CD14-positive monocyte (primary cell): ENCODE results near the gene ZC3H8. TPM values are rescaled to one million over a fixed set of nuclear protein-coding genes. Genes with fewer than 3 reads are reported as not detected.

Experiments
- DNase-seq, 3 donors: peaks; one replicate each; pipeline ENCODE4 v3.0.0-alpha.2; 2011 to 2022
- H2AFZ ChIP-seq: 2 replicates; pipeline ENCODE4 v1.6.0; 2012; ENCODE audit warnings: mild to moderate bottlenecking, low read depth, low read length, inconsistent platforms; ENCODE audit not compliant: insufficient read depth, poor library complexity, severe bottlenecking
- H3K27ac ChIP-seq, 2 donors: 1 replicate in 1 of 2; 2 replicates in 1 of 2; pipeline ENCODE4 v1.5.1; 2012 to 2013; ENCODE audit warnings: low read length in 2 of 2, control low read depth in 1 of 2, inconsistent platforms in 1 of 2, low read depth in 1 of 2, mild to moderate bottlenecking in 1 of 2
- H3K27me3 ChIP-seq, 2 donors: one replicate each; pipeline versions ENCODE4 v1.6.0 to v1.6.1; 2011 to 2013; ENCODE audit warnings: low read length in 2 of 2; ENCODE audit not compliant: control insufficient read depth in 2 of 2, insufficient read depth in 2 of 2
- H3K36me3 ChIP-seq, 2 donors: replicated peaks in 1 of 2; 1 replicate in 1 of 2; 2 replicates in 1 of 2; pipeline versions ENCODE4 v1.5.1 to v1.6.1; 2012 to 2013; ENCODE audit warnings: low read length in 2 of 2, control low read depth in 1 of 2, inconsistent platforms in 1 of 2, mild to moderate bottlenecking in 1 of 2; ENCODE audit not compliant: insufficient read depth in 2 of 2, control insufficient read depth in 1 of 2
- H3K4me1 ChIP-seq, 2 donors: 1 replicate in 1 of 2; 2 replicates in 1 of 2; pipeline versions ENCODE4 v1.5.1 to v1.6.1; 2012 to 2013; ENCODE audit warnings: low read length in 2 of 2, control low read depth in 1 of 2, inconsistent platforms in 1 of 2, mild to moderate bottlenecking in 1 of 2, moderate library complexity in 1 of 2; ENCODE audit not compliant: insufficient read depth in 2 of 2, control insufficient read depth in 1 of 2
- H3K4me2 ChIP-seq: replicated peaks from 2 replicates; pipeline ENCODE3; 2012; ENCODE audit warnings: low read length, moderate library complexity, mild to moderate bottlenecking; ENCODE audit not compliant: poor library complexity, severe bottlenecking; ENCODE audit errors: extremely low read depth
- H3K4me3 ChIP-seq, 3 experiments: fragments of 200-600 bp in 1 of 3; sonication (generic) in 1 of 3; replicated peaks in 1 of 3; 1 replicate in 2 of 3; 2 replicates in 1 of 3; pipeline ENCODE4 v1.5.1; 2011 to 2013; ENCODE audit warnings: low read length in 3 of 3, mild to moderate bottlenecking in 3 of 3, control low read depth in 2 of 3, low read depth in 2 of 3, inconsistent platforms in 1 of 3, moderate library complexity in 1 of 3
- H3K79me2 ChIP-seq: 2 replicates; pipeline ENCODE4 v1.6.0; 2012; ENCODE audit warnings: mild to moderate bottlenecking, control low read depth, inconsistent platforms, low read length, moderate library complexity; ENCODE audit not compliant: insufficient read depth
- H3K9ac ChIP-seq: 2 replicates; pipeline ENCODE4 v1.6.0; 2017; ENCODE audit warnings: low read length, mild to moderate bottlenecking; ENCODE audit not compliant: insufficient read depth, poor library complexity, severe bottlenecking
- H3K9me3 ChIP-seq, 2 donors: replicated peaks in 1 of 2; 1 replicate in 1 of 2; 2 replicates in 1 of 2; pipeline versions ENCODE4 v1.5.1 to v1.6.1; 2012 to 2013; ENCODE audit warnings: low read length in 2 of 2, control low read depth in 1 of 2; ENCODE audit not compliant: control insufficient read depth in 1 of 2, insufficient read depth in 1 of 2
- H4K20me1 ChIP-seq: 2 replicates; pipeline ENCODE4 v1.6.0; 2012; ENCODE audit warnings: mild to moderate bottlenecking, low read length, control low read depth, moderate library complexity; ENCODE audit not compliant: insufficient read depth
- H3K27ac Mint-ChIP-seq, 7 donors: one replicate each; pipeline ENCODE4 v1.8.0; 2020; ENCODE audit warnings: mild to moderate bottlenecking in 7 of 7, mixed read lengths in 7 of 7, moderate library complexity in 6 of 7, inconsistent platforms in 2 of 7
- H3K27me3 Mint-ChIP-seq, 3 donors: one replicate each; pipeline ENCODE4 v1.8.0; 2021 to 2022; ENCODE audit warnings: low read depth in 3 of 3, mild to moderate bottlenecking in 3 of 3, mixed read lengths in 3 of 3, moderate library complexity in 3 of 3, inconsistent platforms in 1 of 3
- H3K36me3 Mint-ChIP-seq, 2 donors: one replicate each; pipeline ENCODE4 v1.8.0; 2020; ENCODE audit warnings: mixed read lengths in 2 of 2, inconsistent platforms in 1 of 2, mild to moderate bottlenecking in 1 of 2
- H3K4me1 Mint-ChIP-seq: one replicate; pipeline ENCODE4 v1.8.0; 2020; ENCODE audit warnings: mild to moderate bottlenecking, mixed read lengths
- H3K4me3 Mint-ChIP-seq, 2 donors: one replicate each; pipeline ENCODE4 v1.8.0; 2020; ENCODE audit warnings: mild to moderate bottlenecking in 2 of 2, mixed read lengths in 2 of 2, moderate library complexity in 1 of 2
- H3K9me3 Mint-ChIP-seq, 7 donors: one replicate each; pipeline ENCODE4 v1.8.0; 2020 to 2022; ENCODE audit warnings: mixed read lengths in 7 of 7, mild to moderate bottlenecking in 6 of 7, moderate library complexity in 6 of 7, inconsistent platforms in 2 of 7
- WGBS: methylation state at CpG from one replicate; pipeline ENCODE4 v1.1.5; 2013; ENCODE audit warnings: missing lambda C conversion rate; ENCODE audit not compliant: insufficient coverage; 5-methylcytosine and 5-hydroxymethylcytosine counted together
- intact Hi-C, 2 donors: fragments of 100-400 bp; cut with micrococcal nuclease; formaldehyde crosslinking; loops; one replicate each; pipeline versions ENCODE4 v1.15.0 to v1.15.1; 2023
- polyA plus RNA-seq, 3 donors: library from polyadenylated mRNA; depleted of rRNA in 1 of 3; unstranded in 2 of 3; stranded (reverse) in 1 of 3; fragments of 300-500 nt in 2 of 3; fragments of >200 nt in 1 of 3; fragmentation: Illumina TruSeq in 2 of 3; gene quantifications; 1 replicate in 2 of 3; 2 replicates in 1 of 3; pipeline ENCODE4 v1.2.3, GENCODE V29; 2012 to 2021
- TF ChIP-seq, protein P1 (sequence below): fragments of 200-600 bp; IDR thresholded peaks from one replicate; pipeline ENCODE4 v1.8.0; 2022; ENCODE audit warnings: antibody characterized with exemption, mild to moderate bottlenecking

ZC3H8 gene
- polyA plus RNA-seq, 3 donors: 2.3 to 6.9 (median 2.3) TPM

DNA sequence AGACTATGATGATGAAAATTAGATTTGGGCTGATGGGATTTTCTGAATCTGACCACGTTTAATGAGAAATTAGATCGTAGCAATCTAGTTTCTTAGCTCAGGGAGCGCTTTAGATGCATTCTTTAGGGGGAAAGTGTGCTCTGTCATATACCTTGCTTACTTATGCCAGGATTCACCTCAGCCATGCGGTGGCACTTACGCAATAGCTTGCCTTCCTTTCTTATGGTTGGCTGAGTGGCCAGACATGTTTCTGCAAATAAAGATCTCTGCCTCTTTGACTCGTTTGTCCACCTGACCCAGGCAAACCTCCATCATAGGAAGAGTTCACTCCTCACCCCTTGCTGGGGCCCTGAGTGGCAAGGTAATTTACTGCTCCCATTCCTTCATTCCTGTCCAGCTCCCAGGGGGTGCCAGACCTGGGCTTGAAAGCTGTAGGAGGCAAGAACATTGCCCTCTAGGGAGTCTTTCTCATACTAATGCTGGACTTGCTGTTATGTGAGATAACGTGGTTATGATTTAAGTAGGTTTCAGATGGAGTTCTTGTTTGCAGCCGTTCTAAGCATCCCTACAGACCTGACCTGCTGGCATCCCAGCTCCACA is 59.6 kb downstream of the ZC3H8 start:
- WGBS: 81% methylated on average over 6 of the region's 8 CpGs
- Mint-ChIP-seq H3K27me3 (peaks cover 2 to 3% (median 2%) of the 10 kb centered on the region in 3 donors), H3K27ac (no peak overlapping the region), H3K4me1 (no peaks in the 10 kb centered on the region), H3K9me3 (peaks cover 1 to 12% (median 4%) of the 10 kb centered on the region in 7 donors), H3K4me3 (no peak overlapping the region), H3K36me3 (no peaks in the 10 kb centered on the region)
- TF ChIP-seq, protein P1, sequence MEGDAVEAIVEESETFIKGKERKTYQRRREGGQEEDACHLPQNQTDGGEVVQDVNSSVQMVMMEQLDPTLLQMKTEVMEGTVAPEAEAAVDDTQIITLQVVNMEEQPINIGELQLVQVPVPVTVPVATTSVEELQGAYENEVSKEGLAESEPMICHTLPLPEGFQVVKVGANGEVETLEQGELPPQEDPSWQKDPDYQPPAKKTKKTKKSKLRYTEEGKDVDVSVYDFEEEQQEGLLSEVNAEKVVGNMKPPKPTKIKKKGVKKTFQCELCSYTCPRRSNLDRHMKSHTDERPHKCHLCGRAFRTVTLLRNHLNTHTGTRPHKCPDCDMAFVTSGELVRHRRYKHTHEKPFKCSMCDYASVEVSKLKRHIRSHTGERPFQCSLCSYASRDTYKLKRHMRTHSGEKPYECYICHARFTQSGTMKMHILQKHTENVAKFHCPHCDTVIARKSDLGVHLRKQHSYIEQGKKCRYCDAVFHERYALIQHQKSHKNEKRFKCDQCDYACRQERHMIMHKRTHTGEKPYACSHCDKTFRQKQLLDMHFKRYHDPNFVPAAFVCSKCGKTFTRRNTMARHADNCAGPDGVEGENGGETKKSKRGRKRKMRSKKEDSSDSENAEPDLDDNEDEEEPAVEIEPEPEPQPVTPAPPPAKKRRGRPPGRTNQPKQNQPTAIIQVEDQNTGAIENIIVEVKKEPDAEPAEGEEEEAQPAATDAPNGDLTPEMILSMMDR: no peak
- Histone ChIP-seq H3K79me2 (no peaks in the 10 kb centered on the region), H3K27ac (no peak overlapping the region), H3K36me3 (no peaks in the 10 kb centered on the region), H3K27me3 (no peaks in the 10 kb centered on the region), H4K20me1 (no peaks in the 10 kb centered on the region), H3K4me3 (no peak overlapping the region), H3K4me2 (no peak overlapping the region), H3K9me3 (no peaks in the 10 kb centered on the region), H2AFZ (no peak overlapping the region), H3K9ac (no peak overlapping the region), H3K4me1 (no peaks in the 10 kb centered on the region)
- intact Hi-C loops: no loop called here
- no peak for DNase-seq

DNA sequence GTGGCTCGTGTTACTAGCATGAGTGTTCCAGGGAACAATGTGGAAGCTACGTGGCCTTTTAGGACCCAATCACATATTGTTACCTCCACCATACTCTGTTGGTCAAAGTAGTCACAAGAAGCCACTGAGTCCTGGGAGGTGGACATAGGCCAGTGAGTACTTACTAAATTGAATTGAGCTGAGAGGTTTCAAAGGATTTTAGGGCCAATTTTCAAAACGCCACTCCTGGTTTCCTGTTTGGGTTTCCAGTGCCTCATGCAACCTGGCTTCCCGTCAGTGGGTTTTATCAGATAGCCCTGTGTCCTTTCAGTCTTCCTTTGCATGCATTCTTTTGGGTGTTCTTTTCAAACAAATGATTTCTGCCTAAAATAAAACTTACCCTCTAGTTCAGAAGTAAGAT is 60.4 kb downstream of the ZC3H8 start:
- intact Hi-C loops: no loop called here
- WGBS: 27% methylated on average over 2 of the region's 4 CpGs
- no peaks in the 10 kb centered on the region for H3K9me3 ChIP-seq

More for the DNA sequence above, 60.4 kb downstream of the ZC3H8 start:
- H3K27me3 Mint-ChIP-seq: peaks cover 2 to 3% (median 2%) of the 10 kb centered on the region in 3 donors
- TF ChIP-seq, protein P1: no peak
- no peaks in the 10 kb centered on the region for H3K36me3 Mint-ChIP-seq
- no peak overlapping the region for H3K27ac Mint-ChIP-seq
- no peaks in the 10 kb centered on the region for H3K27me3 ChIP-seq
- no peak for DNase-seq
- H3K79me2 ChIP-seq: no peaks in the 10 kb centered on the region
- no peak overlapping the region for H3K9ac ChIP-seq
- no peak overlapping the region for H3K4me3 Mint-ChIP-seq
- H3K4me3 ChIP-seq: no peak overlapping the region
- no peak overlapping the region for H3K4me2 ChIP-seq
- H3K4me1 Mint-ChIP-seq: no peaks in the 10 kb centered on the region
- no peaks in the 10 kb centered on the region for H3K4me1 ChIP-seq
- peaks cover 0 to 5% (median 1%) of the 10 kb centered on the region in 7 donors for H3K9me3 Mint-ChIP-seq
- H3K27ac ChIP-seq: no peak overlapping the region
- no peaks in the 10 kb centered on the region for H3K36me3 ChIP-seq
- H2AFZ ChIP-seq: no peak overlapping the region
- no peaks in the 10 kb centered on the region for H4K20me1 ChIP-seq
